HepG2 (cell line): ENCODE measurements around the gene PLAAT3. TPM values are rescaled to one million over a fixed set of nuclear protein-coding genes. Genes with fewer than 3 reads are reported as not detected.

Experiments used
- BCL6 ChIP-seq: IDR thresholded peaks from 2 replicates; pipeline ENCODE4 v1.6.1; 2016; ENCODE audit warnings: missing genetic modification reagents, missing compliant biosample characterization
- CHD4 ChIP-seq: fragments of 200-600 bp; sonication (generic); IDR thresholded peaks from 2 replicates; pipeline ENCODE4 v1.7.0; 2017; ENCODE audit warnings: mild to moderate bottlenecking, low read length, borderline replicate concordance
- DMAP1 ChIP-seq: IDR thresholded peaks from 2 replicates; pipeline ENCODE4 v1.6.1; 2016
- FOXA3 ChIP-seq: IDR thresholded peaks from 2 replicates; pipeline ENCODE4 v1.6.1; 2016; ENCODE audit warnings: missing genetic modification reagents, missing compliant biosample characterization
- GATAD2A ChIP-seq: IDR thresholded peaks from 2 replicates; pipeline ENCODE4 v1.6.1; 2016
- KAT8 ChIP-seq: IDR thresholded peaks from 2 replicates; pipeline ENCODE4 v1.6.1; 2016; ENCODE audit warnings: missing genetic modification reagents, missing compliant biosample characterization
- KLF6 ChIP-seq: IDR thresholded peaks from 2 replicates; pipeline ENCODE4 v1.8.0; 2016; ENCODE audit warnings: missing biosample characterization, missing genetic modification reagents
- MAF1 ChIP-seq: sonication (generic); formaldehyde crosslinking; IDR thresholded peaks from 2 replicates; pipeline ENCODE4 v1.5.0; 2020; ENCODE audit warnings: missing genetic modification reagents, borderline replicate concordance
- MTA1 ChIP-seq: sonication (generic); formaldehyde crosslinking; IDR thresholded peaks from 2 replicates; pipeline ENCODE4 v1.4.0; 2020; ENCODE audit warnings: missing genetic modification reagents, mild to moderate bottlenecking, borderline replicate concordance
- REL ChIP-seq: sonication (generic); formaldehyde crosslinking; conservative IDR thresholded peaks from 2 replicates; pipeline ENCODE4 v1.8.0; 2022; ENCODE audit warnings: mild to moderate bottlenecking, missing genetic modification reagents, moderate library complexity
- TBX2 ChIP-seq: sonication (generic); formaldehyde crosslinking; IDR thresholded peaks from 2 replicates; pipeline ENCODE4 v1.5.0; 2020; ENCODE audit warnings: missing genetic modification reagents, mild to moderate bottlenecking, borderline replicate concordance
- ZFP90 ChIP-seq: sonication (generic); formaldehyde crosslinking; IDR thresholded peaks from 2 replicates; pipeline ENCODE4 v1.8.0; 2022; ENCODE audit warnings: missing genetic modification reagents, mild to moderate bottlenecking, inconsistent platforms, borderline replicate concordance
- ZFX ChIP-seq: sonication (generic); formaldehyde crosslinking; IDR thresholded peaks from 2 replicates; pipeline ENCODE4 v1.4.0; 2020; ENCODE audit warnings: mild to moderate bottlenecking, low read depth, missing genetic modification reagents, moderate library complexity
- ZIK1 ChIP-seq: sonication (generic); formaldehyde crosslinking; IDR thresholded peaks from 2 replicates; pipeline ENCODE4 v1.5.0; 2020; ENCODE audit warnings: mild to moderate bottlenecking, low read depth, missing genetic modification reagents, borderline replicate concordance
- ZNF543 ChIP-seq: sonication (generic); formaldehyde crosslinking; IDR thresholded peaks from 2 replicates; pipeline ENCODE4 v1.4.0; 2020; ENCODE audit warnings: mild to moderate bottlenecking, missing genetic modification reagents
- ZNF652 ChIP-seq: IDR thresholded peaks from 2 replicates; pipeline ENCODE4 v1.6.1; 2016; ENCODE audit warnings: low read depth, borderline replicate concordance
- ZNF747 ChIP-seq: sonication (generic); formaldehyde crosslinking; IDR thresholded peaks from 2 replicates; pipeline ENCODE4 v1.8.1; 2023; ENCODE audit warnings: missing genetic modification reagents, mild to moderate bottlenecking, borderline replicate concordance
- ZSCAN12 ChIP-seq: sonication (generic); formaldehyde crosslinking; IDR thresholded peaks from 2 replicates; pipeline ENCODE4 v1.9.0; 2021; ENCODE audit warnings: mild to moderate bottlenecking, missing genetic modification reagents
- polyA plus RNA-seq, 8 experiments: library from polyadenylated mRNA; depleted of rRNA in 3 of 8; stranded (reverse) in 7 of 8; unstranded in 1 of 8; fragments of >200 nt; fragmentation: Illumina TruSeq in 4 of 8; extraction: Trizol in 4 of 8; gene quantifications; 2 replicates each; pipeline versions ENCODE4 v1.2.1 to v1.2.3, GENCODE V29; 2011 to 2016; ENCODE audit warnings: low read depth in 4 of 8, missing spikeins in 1 of 8, mixed read lengths in 1 of 8; ENCODE audit not compliant: insufficient read depth in 1 of 8
- total RNA-seq, 5 experiments: library from RNA; depleted of rRNA; stranded (reverse); fragments of >200 nt; fragmentation: Illumina TruSeq; extraction: Trizol; gene quantifications; 2 replicates each; pipeline ENCODE4 v1.2.3, GENCODE V29; 2016; ENCODE audit warnings: low read depth in 1 of 5
- TF ChIP-seq, protein P1 (sequence below): IDR thresholded peaks from 2 replicates; pipeline ENCODE4 v1.6.1; 2012; ENCODE audit warnings: low read depth, low read length, improper control_type of control experiment
- TF ChIP-seq, protein P2 (sequence below): sonication (generic); formaldehyde crosslinking; IDR thresholded peaks from 2 replicates; pipeline ENCODE4 v1.4.0; 2020; ENCODE audit warnings: missing genetic modification reagents, borderline replicate concordance
- TF ChIP-seq, protein P3 (sequence below), 2 experiments: sonication (generic) in 1 of 2; formaldehyde crosslinking in 1 of 2; IDR thresholded peaks; 2 replicates each; pipeline versions ENCODE4 v1.5.1 to v1.6.1; 2011 to 2020; ENCODE audit warnings: borderline replicate concordance in 1 of 2, low read depth in 1 of 2, low read length in 1 of 2, mild to moderate bottlenecking in 1 of 2, missing genetic modification reagents in 1 of 2, moderate library complexity in 1 of 2
- TF ChIP-seq, protein P4 (sequence below): sonication (generic); formaldehyde crosslinking; IDR thresholded peaks from 2 replicates; pipeline ENCODE4 v1.5.0; 2020; ENCODE audit warnings: mild to moderate bottlenecking, missing genetic modification reagents
- TF ChIP-seq, protein P5 (sequence below): IDR thresholded peaks from 2 replicates; pipeline ENCODE4 v1.6.1; 2016

The PLAAT3 gene
- total and polyA plus RNA-seq, 2 of the 13 experiments (the other 11 are each of a cell fraction or from before 2014, with no cell fraction given), result 9.3 to 16.4 TPM

DNA sequence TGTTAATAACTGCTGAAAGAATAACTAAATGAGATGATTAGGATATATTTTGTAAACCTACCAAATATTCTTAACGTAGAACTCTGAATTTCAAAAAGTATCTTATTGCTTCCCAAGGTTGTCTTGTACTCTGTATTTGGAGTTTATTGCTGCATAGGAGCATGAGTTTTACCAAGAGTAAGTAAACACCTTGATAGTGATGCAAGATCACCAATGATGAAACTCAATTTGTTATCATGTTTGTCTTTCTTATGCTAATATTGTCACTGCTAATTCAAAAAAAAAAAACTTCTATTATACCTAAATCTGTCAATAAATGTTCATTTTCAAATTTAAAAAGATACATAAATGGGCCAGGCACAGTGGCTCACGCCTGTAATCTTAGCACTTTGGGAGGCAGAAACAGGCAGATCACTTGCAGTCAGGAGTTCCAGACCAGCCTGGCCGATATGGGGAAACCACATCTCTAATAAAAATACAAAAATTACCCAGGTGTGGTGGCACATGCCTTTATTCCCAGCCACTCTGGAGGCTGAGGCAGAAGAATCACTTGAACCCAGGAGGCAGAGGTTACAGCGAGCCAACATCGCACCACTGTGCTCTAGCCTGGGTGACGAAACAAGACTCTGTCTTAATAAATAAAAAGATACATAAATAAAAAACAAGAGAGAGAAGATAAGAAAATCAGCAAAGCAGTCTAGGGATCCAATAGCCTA is 27.6 kb downstream of the PLAAT3 start (continued):
- TF ChIP-seq, protein P1, sequence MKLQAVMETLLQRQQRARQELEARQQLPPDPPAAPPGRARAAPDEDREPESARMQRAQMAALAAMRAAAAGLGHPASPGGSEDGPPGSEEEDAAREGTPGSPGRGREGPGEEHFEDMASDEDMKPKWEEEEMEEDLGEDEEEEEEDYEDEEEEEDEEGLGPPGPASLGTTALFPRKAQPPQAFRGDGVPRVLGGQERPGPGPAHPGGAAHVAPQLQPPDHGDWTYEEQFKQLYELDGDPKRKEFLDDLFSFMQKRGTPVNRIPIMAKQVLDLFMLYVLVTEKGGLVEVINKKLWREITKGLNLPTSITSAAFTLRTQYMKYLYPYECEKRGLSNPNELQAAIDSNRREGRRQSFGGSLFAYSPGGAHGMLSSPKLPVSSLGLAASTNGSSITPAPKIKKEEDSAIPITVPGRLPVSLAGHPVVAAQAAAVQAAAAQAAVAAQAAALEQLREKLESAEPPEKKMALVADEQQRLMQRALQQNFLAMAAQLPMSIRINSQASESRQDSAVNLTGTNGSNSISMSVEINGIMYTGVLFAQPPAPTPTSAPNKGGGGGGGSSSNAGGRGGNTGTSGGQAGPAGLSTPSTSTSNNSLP, result peak; percentile 65; the same call in 1 of the 2 replicates
- TF ChIP-seq REL (CRISPR knock-in tag) (no peak), MAF1 (CRISPR knock-in tag) (no peak), MTA1 (CRISPR knock-in tag) (no peak), ZNF747 (CRISPR knock-in tag) (no peak), CHD4 (no peak), TBX2 (CRISPR knock-in tag) (no peak), ZIK1 (CRISPR knock-in tag) (no peak), ZFX (CRISPR knock-in tag) (no peak), KLF6 (CRISPR knock-in tag) (no peak), ZFP90 (CRISPR knock-in tag) (no peak), ZSCAN12 (CRISPR knock-in tag) (no peak), ZNF543 (CRISPR knock-in tag) (no peak), ZNF652 (CRISPR knock-in tag) (no peak), DMAP1 (CRISPR knock-in tag) (no peak), FOXA3 (peak; percentile 81; the same call in 1 of the 2 replicates), KAT8 (no peak), GATAD2A (peak; percentile 77), BCL6 (CRISPR knock-in tag) (peak; percentile 60; the same call in 1 of the 2 replicates)
- TF ChIP-seq, protein P2, sequence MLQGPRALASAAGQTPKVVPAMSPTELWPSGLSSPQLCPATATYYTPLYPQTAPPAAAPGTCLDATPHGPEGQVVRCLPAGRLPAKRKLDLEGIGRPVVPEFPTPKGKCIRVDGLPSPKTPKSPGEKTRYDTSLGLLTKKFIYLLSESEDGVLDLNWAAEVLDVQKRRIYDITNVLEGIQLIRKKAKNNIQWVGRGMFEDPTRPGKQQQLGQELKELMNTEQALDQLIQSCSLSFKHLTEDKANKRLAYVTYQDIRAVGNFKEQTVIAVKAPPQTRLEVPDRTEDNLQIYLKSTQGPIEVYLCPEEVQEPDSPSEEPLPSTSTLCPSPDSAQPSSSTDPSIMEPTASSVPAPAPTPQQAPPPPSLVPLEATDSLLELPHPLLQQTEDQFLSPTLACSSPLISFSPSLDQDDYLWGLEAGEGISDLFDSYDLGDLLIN, result no peak
- TF ChIP-seq, protein P3, sequence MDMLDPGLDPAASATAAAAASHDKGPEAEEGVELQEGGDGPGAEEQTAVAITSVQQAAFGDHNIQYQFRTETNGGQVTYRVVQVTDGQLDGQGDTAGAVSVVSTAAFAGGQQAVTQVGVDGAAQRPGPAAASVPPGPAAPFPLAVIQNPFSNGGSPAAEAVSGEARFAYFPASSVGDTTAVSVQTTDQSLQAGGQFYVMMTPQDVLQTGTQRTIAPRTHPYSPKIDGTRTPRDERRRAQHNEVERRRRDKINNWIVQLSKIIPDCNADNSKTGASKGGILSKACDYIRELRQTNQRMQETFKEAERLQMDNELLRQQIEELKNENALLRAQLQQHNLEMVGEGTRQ (IDR thresholded peaks at IDR 0.05; ENCODE audit: low read depth, low read length), result no peak
- TF ChIP-seq, protein P3 (CRISPR knock-in tag; IDR thresholded peaks at IDR 0.05; ENCODE audit: borderline replicate concordance), result no peak
- TF ChIP-seq, protein P4, sequence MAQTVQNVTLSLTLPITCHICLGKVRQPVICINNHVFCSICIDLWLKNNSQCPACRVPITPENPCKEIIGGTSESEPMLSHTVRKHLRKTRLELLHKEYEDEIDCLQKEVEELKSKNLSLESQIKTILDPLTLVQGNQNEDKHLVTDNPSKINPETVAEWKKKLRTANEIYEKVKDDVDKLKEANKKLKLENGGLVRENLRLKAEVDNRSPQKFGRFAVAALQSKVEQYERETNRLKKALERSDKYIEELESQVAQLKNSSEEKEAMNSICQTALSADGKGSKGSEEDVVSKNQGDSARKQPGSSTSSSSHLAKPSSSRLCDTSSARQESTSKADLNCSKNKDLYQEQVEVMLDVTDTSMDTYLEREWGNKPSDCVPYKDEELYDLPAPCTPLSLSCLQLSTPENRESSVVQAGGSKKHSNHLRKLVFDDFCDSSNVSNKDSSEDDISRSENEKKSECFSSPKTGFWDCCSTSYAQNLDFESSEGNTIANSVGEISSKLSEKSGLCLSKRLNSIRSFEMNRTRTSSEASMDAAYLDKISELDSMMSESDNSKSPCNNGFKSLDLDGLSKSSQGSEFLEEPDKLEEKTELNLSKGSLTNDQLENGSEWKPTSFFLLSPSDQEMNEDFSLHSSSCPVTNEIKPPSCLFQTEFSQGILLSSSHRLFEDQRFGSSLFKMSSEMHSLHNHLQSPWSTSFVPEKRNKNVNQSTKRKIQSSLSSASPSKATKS (CRISPR knock-in tag), result no peak
- TF ChIP-seq, protein P5, sequence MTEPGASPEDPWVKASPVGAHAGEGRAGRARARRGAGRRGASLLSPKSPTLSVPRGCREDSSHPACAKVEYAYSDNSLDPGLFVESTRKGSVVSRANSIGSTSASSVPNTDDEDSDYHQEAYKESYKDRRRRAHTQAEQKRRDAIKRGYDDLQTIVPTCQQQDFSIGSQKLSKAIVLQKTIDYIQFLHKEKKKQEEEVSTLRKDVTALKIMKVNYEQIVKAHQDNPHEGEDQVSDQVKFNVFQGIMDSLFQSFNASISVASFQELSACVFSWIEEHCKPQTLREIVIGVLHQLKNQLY (CRISPR knock-in tag), result no peak
